ENCODE results near the gene PRMT3. TPM values are rescaled to one million over a fixed set of nuclear protein-coding genes. Genes with fewer than 3 reads are reported as not detected.

PRMT3 gene
- total and polyA plus RNA-seq, 2 donors (not counting 1 experiment from before 2014, with no cell fraction given) = 6.0 to 18.3 TPM

GRCh38 chr11:20355221-20356219, 32.0 kb upstream of the PRMT3 start:
- H3K9me3 Mint-ChIP-seq (ENCODE audit: insufficient read depth) = no peaks in the 10 kb centered on the region
- no peaks in the 10 kb centered on the region for H3K9me3 ChIP-seq (ENCODE audit: control extremely low read depth in 1 of 3, control insufficient read depth in 2 of 3, insufficient read depth in 1 of 3, low read length in 2 of 3)
- H3K4me1 ChIP-seq (ENCODE audit: control insufficient read depth in 2 of 2, insufficient read depth in 2 of 2, low read length in 2 of 2) = peaks cover 5 to 6% of the 10 kb centered on the region in 2 donors
- DNase-seq = peak; percentile 49
- H3K4me3 Mint-ChIP-seq = no peak overlapping the region
- peaks cover 0 to 5% (median 4%) of the 10 kb centered on the region in 4 experiments for H3K27me3 ChIP-seq (replicated peaks in 1 of 4; ENCODE audit: control extremely low read depth in 1 of 4, control insufficient read depth in 3 of 4, insufficient read depth in 4 of 4, low read length in 3 of 4)
- H3K27ac ChIP-seq (ENCODE audit: low read length in 2 of 2) = no peak overlapping the region
- ChIA-PET CTCF (interaction anchor here (0.7 to 6.7 kb wide), 8 partner anchors 9 to 230 kb away, joined by 3 to 63 read pairs (median 3); no protein-coding TSS in a partner anchor), POLR2A (no interaction called here)
- intact Hi-C loops (cut with micrococcal nuclease) = no loop called here
- H3K9ac ChIP-seq (ENCODE audit: low read length) = no peak overlapping the region
- peaks cover 7% of the 10 kb centered on the region for H3K4me1 Mint-ChIP-seq
- no peak overlapping the region for H2AFZ ChIP-seq (ENCODE audit: insufficient read depth, low read depth, low read length, poor library complexity, severe bottlenecking)
- WGBS (ENCODE audit: insufficient coverage) = 69% methylated on average over 2 of the region's 12 CpGs
- H3K36me3 ChIP-seq (replicated peaks in 1 of 2; ENCODE audit: control extremely low read depth in 1 of 2, control insufficient read depth in 1 of 2, extremely low read depth in 1 of 2, insufficient read depth in 2 of 2, low read length in 1 of 2) = no peaks in the 10 kb centered on the region
- no peaks in the 10 kb centered on the region for H4K20me1 ChIP-seq (ENCODE audit: control insufficient read depth, insufficient read depth, low read length, poor library complexity, severe bottlenecking)
- no peak overlapping the region for H3K4me2 ChIP-seq (replicated peaks; ENCODE audit: low read depth, low read length, poor library complexity, severe bottlenecking)
- H3K27me3 Mint-ChIP-seq = peaks cover 13% of the 10 kb centered on the region
- ATAC-seq (ENCODE audit: low read depth) = peak; percentile 58
- H3K4me3 ChIP-seq (ENCODE audit: control extremely low read depth in 1 of 5, extremely low read depth in 1 of 5, insufficient read depth in 1 of 5, low read depth in 2 of 5, low read length in 4 of 5) = no peak overlapping the region
- H3K27ac Mint-ChIP-seq = no peak overlapping the region
- no peaks in the 10 kb centered on the region for H3K79me2 ChIP-seq (ENCODE audit: control insufficient read depth, insufficient read depth, low read length)
- TF ChIP-seq CTCF (IDR thresholded peaks at IDR 0.05) (peak; percentile 63), EZH2 (IDR thresholded peaks at IDR 0.05; ENCODE audit: borderline replicate concordance, insufficient read depth, low read depth, low read length, poor library complexity, severe bottlenecking) (no peak)

- Histone ChIP-seq H3K4me2 (replicated peaks; ENCODE audit: low read depth, low read length, poor library complexity, severe bottlenecking) (no peak overlapping the region), H3K27ac (ENCODE audit: low read length in 2 of 2) (no peak overlapping the region), H3K4me3 (ENCODE audit: control extremely low read depth in 1 of 5, extremely low read depth in 1 of 5, insufficient read depth in 1 of 5, low read depth in 2 of 5, low read length in 4 of 5) (no peak overlapping the region), H3K27me3 (replicated peaks in 1 of 4; ENCODE audit: control extremely low read depth in 1 of 4, control insufficient read depth in 3 of 4, insufficient read depth in 4 of 4, low read length in 3 of 4) (peaks cover 0 to 4% (median 0%) of the 10 kb centered on the region in 4 experiments), H4K20me1 (ENCODE audit: control insufficient read depth, insufficient read depth, low read length, poor library complexity, severe bottlenecking) (no peaks in the 10 kb centered on the region), H3K9ac (ENCODE audit: low read length) (no peak overlapping the region), H3K79me2 (ENCODE audit: control insufficient read depth, insufficient read depth, low read length) (no peaks in the 10 kb centered on the region), H3K36me3 (replicated peaks in 1 of 2; ENCODE audit: control extremely low read depth in 1 of 2, control insufficient read depth in 1 of 2, extremely low read depth in 1 of 2, insufficient read depth in 2 of 2, low read length in 1 of 2) (no peaks in the 10 kb centered on the region), H3K9me3 (ENCODE audit: control extremely low read depth in 1 of 3, control insufficient read depth in 2 of 3, insufficient read depth in 1 of 3, low read length in 2 of 3) (no peaks in the 10 kb centered on the region), H2AFZ (ENCODE audit: insufficient read depth, low read depth, low read length, poor library complexity, severe bottlenecking) (no peak overlapping the region), H3K4me1 (ENCODE audit: control insufficient read depth in 2 of 2, insufficient read depth in 2 of 2, low read length in 2 of 2) (peaks cover 9% of the 10 kb centered on the region in 2 donors)
- no peak for ATAC-seq (ENCODE audit: low read depth)
- TF ChIP-seq EZH2 (IDR thresholded peaks at IDR 0.05; ENCODE audit: borderline replicate concordance, insufficient read depth, low read depth, low read length, poor library complexity, severe bottlenecking) (no peak), CTCF (IDR thresholded peaks at IDR 0.05) (no peak)
- Mint-ChIP-seq H3K4me1 (peaks cover 13% of the 10 kb centered on the region), H3K4me3 (no peak overlapping the region), H3K27me3 (peaks cover 5% of the 10 kb centered on the region), H3K27ac (no peak overlapping the region), H3K9me3 (ENCODE audit: insufficient read depth) (no peaks in the 10 kb centered on the region)
- CTCF ChIA-PET = interaction anchor here (6.7 kb wide), 1 partner anchor 229 kb away, joined by 63 read pairs; no protein-coding TSS in a partner anchor
- intact Hi-C loops (cut with micrococcal nuclease) = no loop called here
- DNase-seq = no peak
- POLR2A ChIA-PET = no interaction called here
- no CpG with 5 or more reads among the region's 1 CpG for WGBS (ENCODE audit: insufficient coverage)
These were observed 30.4 kb upstream of the PRMT3 start for GRCh38 chr11:20357150-20357549.
